ENCODE data around the gene SLC4A1AP.
"Not testable (repeated sequence)": the region's sequence is repeated elsewhere in the genome, so short reads cannot be mapped to it uniquely, and the experiment has no call there.

The SLC4A1AP gene

GRCh38 chr2:27652790-27653189 is 10.9 kb upstream of the SLC4A1AP start:
- no peak for DNase-seq

GRCh38 chr2:27653397-27653796 is 10.3 kb upstream of the SLC4A1AP start:
- no peak for DNase-seq

- no peak for DNase-seq
Observed at GRCh38 chr2:27655155-27655951, 8.3 kb upstream of the SLC4A1AP start.

- DNase-seq, result no peak
Observed at GRCh38 chr2:27661371-27661770, 2.3 kb upstream of the SLC4A1AP start.

GRCh38 chr2:27664154-27664574 is 475 bp downstream of the SLC4A1AP start:
- DNase-seq, result no peak

- no peak for DNase-seq
Observed at GRCh38 chr2:27664622-27665363, 1.1 kb downstream of the SLC4A1AP start.

- DNase-seq, result no peak
Observed at GRCh38 chr2:27667446-27667845, 3.8 kb downstream of the SLC4A1AP start.

- no peak for DNase-seq
Observed at GRCh38 chr2:27671235-27671634, 7.5 kb downstream of the SLC4A1AP start.

GRCh38 chr2:27672723-27673486 is 9.2 kb downstream of the SLC4A1AP start:
- DNase-seq, result no peak

GRCh38 chr2:27680571-27680970 is 16.9 kb downstream of the SLC4A1AP start:
- no peak for DNase-seq

- DNase-seq, result no peak
Observed at GRCh38 chr2:27681841-27682240, 18.2 kb downstream of the SLC4A1AP start.

- DNase-seq, result not testable (repeated sequence)
Observed at GRCh38 chr2:27682334-27682771, 18.7 kb downstream of the SLC4A1AP start.

GRCh38 chr2:27683390-27684071 is 19.8 kb downstream of the SLC4A1AP start:
- peak; percentile 41 to 93 for DNase-seq

GRCh38 chr2:27685006-27685405 is 21.3 kb downstream of the SLC4A1AP start:
- DNase-seq, result not testable (repeated sequence)

- DNase-seq, result no peak
Observed at GRCh38 chr2:27685577-27685976, 21.9 kb downstream of the SLC4A1AP start.

- DNase-seq, result no peak
Observed at GRCh38 chr2:27687232-27687631, 23.5 kb downstream of the SLC4A1AP start.

GRCh38 chr2:27689424-27689823 is 25.7 kb downstream of the SLC4A1AP start:
- no peak for DNase-seq

- DNase-seq, result no peak
Observed at GRCh38 chr2:27690052-27690451, 26.4 kb downstream of the SLC4A1AP start.

- no peak for DNase-seq
Observed at GRCh38 chr2:27697660-27698059, 34.0 kb downstream of the SLC4A1AP start.

GRCh38 chr2:27701676-27702075 is 38.0 kb downstream of the SLC4A1AP start:
- no peak for DNase-seq

- DNase-seq, result no peak
Observed at GRCh38 chr2:27702302-27702701, 38.6 kb downstream of the SLC4A1AP start.

GRCh38 chr2:27703638-27704341 is 40.1 kb downstream of the SLC4A1AP start:
- peak; percentile 53 to 70 for DNase-seq

Measured in bone marrow (tissue), 2 donors.